GM18858 (cell line): ENCODE data around the gene LANCL2.

ENCODE experiments used
- ATAC-seq: cut with Tn5 transposase; IDR thresholded peaks from one replicate; pipeline ENCODE4 v1.9.1; 2021; ENCODE audit not compliant: unreplicated experiment

Gene LANCL2

DNA sequence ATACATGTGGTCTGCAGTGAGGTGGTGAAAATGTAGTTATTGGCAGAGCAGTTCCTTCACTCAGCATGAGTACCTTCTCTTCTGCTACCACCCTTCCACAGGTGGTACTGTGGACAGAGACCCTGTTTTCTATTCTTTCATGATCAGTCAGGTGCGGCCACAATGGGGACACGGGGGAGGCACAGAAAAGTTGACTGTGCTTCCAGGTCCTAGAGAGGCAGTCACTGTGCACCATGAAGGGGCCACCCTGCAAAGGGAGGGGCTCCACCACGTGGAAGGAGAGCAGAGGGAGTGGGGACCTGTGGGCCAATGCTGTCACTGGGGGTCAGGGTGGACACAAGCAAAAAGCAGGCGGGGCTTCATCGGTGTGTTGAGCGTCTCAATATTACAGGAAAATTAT lies 3.6 kb upstream of the LANCL2 start:
- no peak for ATAC-seq

DNA sequence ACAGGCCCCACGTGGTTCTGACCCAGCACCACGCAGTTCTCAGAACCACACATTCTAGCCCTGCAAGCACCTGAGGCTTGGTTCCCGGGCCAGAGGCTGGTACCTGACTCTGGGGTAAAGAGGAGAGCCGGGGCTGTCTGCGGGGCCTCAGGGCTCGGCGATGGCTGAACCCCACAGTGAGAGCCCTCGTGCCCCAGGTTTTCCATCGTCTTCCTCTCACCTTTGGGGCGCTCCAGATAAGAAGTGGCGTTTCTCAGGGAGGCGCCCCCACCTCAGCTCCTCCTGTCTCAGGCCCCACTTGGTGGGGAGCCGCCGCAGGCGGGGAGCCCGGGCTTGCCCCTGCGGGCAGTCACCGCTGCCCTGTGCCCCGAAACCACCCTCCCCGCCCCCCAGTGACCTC lies 2.2 kb upstream of the LANCL2 start:
- ATAC-seq: no peak

DNA sequence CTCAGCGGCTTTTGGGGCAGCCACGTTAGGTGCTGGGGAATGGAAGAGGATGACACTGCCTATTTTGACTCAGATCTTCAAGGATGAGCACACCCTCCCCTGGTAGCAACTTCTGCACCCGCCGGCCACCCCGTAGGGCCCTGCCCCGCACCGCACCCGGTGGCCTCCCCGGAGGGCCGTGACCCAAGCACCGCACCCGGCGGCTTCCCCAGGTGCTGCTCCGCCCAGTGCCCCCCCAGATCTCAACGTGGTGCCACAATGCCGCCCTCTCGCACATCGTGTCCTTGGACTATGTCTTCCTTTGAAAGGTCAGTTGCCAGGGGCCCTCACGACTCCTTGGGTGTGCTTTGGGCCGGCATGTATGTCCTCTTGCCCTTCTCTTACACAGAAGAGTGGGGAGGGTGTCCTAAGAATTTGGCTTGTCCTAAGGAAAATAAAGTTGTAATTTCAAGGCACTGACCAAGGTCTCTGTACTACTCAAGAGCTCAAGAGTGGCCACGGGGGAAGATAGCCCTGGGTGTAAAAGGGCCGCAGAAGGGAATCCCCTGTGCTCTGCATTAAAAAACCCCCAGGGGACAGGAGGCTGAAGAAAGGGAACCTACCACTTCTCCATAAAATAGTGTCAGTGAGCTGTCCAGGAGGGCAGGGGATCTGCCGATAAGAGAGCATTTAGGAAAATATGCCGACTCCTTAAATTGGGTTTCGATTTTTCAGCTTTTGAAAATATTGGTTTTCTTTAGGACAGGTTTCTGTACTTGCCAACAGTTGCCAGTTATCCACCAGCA lies 1.6 kb upstream of the LANCL2 start:
- no peak for ATAC-seq

DNA sequence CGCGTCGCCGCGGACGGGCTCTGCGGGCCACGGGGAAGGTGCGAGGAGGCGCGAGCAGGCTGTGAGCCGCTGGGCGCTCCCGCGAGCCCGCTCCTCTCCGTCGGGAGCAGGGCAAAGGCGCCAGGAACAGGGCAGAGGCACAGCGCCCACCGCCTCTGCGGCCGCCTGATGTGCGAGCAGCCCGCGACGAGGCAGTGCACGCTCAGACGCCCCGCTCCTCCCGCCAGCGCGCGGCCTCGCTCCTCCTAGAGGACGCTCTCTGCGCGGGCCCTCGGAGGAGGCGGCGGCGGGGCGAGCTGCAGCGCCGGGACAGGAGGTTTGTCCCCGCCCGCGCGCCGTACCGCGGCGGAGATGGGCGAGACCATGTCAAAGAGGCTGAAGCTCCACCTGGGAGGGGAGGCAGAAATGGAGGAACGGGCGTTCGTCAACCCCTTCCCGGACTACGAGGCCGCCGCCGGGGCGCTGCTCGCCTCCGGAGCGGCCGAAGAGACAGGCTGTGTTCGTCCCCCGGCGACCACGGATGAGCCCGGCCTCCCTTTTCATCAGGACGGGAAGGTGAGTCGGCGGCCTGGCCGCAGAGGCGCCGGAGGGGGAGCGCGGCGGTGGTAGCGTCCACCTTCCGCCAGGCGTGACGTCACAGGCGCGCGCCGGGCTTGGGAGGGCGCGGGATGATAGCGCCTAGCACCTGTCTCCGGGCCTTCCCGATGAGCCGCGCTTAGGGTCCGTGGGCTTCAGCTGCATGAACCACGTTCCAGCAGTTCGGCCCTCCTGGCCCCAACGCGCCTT lies 731 bp downstream of the LANCL2 start:
- ATAC-seq: peak; percentile 69

DNA sequence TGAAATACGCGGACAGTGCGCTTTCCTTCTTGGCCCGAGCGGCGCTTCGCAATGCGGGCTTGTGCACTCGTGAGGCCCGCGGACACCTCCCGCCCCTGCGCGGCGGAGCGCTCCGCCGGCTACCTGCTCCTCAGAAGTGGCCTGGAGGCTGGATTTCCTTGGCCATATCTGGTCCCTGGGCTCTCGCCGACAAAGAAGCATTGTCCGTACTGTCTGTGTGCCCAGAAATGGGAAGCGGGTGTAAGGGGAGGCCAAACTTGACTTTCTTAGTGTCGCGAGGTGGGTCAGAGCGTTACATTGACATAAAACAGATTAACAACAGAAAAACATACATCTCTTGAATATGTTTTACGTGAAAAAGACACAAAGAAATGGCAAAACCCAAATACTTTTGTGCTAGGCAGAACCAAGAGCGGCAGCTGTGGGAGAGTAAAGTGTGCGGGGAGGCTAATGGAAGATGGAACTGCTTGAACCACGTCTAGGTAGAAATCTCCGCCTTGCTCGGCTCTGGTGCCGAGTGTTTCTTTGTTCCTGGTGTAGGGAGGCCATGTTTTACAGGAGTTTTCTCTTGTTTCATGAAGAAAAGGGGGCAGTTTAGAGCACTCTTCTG lies 1.4 kb downstream of the LANCL2 start:
- ATAC-seq: peak; percentile 7

DNA sequence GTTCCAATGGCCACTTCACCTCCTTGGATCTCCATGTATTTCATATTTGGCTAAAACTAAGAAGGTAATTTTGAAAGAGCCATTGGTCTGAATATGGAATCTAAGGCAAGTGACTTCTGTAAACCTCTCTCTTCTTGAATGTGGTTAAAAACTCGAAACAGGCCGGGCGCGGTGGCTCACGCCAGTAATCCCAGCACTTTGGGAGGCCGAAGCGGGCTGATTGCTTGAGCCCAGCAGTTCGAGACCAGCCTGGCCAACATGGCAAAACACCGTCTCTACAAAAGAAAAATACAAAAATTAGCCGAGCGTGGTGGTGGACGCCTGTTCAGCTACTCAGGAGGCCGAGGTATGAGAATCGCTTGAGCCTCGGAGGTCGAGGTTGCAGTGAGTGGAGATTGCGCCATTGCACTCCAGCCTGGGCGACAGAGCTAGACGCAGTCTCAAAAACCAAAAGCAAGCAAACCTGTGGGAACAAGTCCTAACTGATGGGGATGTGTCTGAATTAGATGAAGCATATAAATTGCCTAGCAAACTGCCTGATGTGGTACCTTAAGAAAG lies 2.2 kb downstream of the LANCL2 start:
- ATAC-seq: no peak

DNA sequence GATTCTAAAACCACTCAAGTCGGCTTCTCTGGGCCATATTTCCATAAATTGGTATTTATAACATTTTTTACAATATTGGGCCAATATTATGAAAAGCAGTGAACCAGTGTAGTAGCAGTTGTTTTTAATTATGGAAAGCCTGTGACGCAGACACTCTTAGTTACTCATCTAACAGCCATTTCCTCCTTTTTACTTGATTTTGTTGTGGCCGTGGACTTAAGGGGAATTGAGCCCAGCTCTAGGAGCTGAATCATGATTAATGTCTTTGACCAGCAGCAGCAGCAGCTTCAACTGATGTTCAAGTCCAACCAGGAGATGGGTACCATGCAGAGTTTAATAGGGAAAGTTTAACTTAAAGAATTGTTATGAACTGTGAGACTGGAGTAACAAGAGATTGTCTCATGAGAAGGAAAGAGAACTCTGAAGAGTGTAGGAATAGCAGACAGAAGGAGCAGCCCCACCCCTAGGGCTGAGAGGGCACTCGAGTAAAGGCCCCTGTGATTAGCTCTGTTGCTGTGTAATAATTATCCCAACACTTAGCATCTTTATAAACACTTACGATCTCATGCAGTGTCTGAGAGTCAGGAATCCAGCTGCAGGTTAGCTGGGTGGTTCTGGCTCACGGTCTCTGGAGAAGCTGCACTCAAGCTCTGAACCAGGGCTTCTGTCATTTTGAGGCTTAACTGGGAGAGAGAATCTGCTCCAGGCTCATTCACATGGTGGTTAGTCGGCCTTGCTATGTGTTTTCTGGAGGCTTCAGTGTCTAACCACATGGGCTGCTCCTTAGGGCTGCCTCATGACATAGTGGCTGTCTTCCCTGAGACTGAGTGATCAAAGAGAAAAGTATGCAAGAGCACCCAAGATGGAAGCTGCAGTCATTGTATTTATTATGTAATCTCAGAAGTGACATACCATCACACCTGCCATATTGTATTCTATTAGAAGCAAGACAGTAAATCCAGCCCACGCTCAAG lies 4.6 kb downstream of the LANCL2 start:
- no peak for ATAC-seq

DNA sequence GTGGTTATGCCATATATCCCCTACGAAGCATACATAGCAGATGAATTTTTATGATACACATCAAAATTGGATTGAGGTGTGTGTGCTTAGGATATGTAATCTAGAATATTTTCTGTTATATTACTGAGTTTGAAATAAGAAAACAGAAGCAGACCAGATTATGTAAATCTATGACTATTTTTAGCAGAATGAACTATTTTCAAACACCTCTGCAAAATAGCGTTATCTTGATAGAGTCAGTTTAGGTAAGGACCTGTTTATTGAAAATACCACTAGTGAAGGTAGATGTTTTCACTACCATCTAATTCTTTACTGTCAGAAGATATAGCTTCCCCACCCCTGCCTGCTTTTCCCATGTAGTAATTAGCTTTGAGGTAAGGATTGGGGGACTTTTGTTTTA lies 9.1 kb downstream of the LANCL2 start:
- peak; percentile 48 for ATAC-seq

DNA sequence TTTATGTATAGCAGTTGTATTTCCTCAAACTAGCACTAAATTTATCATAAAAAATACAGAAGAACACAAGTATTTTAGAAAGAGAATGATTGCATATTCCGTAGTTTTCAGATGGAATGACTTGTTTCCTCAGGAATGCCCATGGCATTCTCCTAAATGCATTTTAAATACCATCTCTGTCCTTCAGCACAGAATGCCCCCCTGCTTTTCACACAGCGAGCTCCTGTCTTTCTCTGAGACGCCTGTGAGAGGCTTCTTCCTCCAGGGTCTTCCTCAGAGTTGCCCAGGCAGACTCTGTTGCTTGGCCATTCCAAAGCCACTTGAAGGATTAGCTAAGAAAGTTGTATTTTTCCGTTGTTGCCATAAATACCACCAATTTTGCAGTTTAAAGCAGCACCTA lies 10.1 kb downstream of the LANCL2 start:
- ATAC-seq: no peak

DNA sequence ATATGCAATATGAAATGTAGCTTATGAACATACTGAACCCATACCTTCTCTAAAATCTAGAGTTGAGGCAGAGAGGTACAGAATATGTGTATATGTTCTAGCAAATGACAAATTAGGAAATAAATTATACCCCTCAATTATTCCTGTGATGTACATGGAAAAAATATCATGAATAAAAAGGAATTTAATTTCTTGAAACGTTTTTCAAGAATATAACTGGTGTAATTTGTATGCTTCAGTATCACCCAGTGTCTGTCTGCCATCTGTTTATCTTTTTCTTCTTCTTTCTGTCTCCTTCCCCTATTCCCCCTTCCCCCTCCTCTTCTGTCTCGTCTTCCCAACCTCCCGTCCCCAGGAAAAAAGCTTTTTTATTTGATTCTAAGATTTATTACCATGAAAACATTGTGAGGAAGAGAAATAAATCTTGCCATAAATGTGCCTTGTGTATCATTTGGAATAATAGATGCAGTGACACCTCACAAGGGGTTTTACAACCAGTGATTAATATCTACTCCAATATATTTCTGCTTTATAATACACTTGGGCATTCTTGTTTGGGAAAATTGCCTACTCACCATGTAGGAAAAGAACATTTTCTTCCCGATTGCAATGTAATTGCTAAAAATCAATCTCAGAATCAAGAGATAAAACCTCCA lies 12.2 kb downstream of the LANCL2 start:
- no peak for ATAC-seq

DNA sequence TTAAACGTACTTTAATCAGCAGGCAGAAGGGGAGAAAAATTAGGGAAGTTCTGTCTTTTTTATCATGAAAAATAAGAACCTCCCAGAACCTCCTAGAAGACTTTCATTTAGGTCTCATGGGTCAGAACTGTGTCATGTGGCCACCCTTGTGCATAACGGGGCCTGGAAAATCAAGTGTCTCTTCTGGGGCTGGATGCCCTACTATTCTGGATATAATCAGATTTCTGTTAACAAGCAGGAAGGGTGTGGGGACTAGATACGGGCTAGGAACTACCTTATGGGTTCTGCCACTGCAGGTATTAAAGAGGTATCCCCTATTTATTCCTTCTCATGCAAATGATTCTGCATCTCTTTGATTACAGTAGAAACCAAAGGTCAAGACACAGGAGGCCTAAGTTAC lies 14.1 kb downstream of the LANCL2 start:
- no peak for ATAC-seq

DNA sequence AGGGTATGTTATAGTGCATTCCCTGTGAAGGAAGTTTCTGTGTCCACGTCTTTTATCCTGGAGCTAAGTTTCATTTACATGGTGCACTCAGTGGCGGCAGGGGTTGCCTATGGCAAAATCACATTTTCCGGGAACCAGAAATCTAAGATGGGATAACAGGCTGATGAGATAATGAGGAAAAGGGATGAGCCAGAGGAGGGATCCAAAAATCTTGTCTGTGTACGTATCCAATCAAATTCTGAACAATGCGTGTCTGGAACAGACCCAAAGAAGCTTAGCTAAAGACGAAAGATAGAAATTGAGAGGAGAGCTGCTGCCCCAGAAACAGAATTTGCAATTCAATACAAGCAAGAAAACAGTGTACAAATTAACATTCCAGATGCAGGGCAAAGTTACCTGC lies 16.1 kb downstream of the LANCL2 start:
- ATAC-seq: no peak

DNA sequence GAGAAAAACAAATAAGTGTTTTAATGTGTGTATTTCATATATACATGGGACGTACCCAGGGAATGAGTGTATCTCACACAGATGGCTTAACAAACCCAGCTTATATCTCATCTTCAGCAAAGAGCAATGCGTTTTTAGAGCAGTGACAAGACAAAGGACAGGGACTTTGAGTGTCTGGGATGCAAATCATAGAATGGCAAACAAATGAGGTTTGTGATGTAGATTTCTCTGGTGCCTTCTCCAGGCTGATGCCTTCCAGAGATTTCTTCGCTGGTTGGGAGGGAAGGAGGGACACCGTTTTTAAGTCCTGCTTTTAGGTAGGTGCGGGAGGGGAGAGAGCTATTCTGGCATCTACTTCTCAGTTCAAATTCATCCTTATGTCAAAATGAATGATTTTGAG lies 16.6 kb downstream of the LANCL2 start:
- no peak for ATAC-seq

DNA sequence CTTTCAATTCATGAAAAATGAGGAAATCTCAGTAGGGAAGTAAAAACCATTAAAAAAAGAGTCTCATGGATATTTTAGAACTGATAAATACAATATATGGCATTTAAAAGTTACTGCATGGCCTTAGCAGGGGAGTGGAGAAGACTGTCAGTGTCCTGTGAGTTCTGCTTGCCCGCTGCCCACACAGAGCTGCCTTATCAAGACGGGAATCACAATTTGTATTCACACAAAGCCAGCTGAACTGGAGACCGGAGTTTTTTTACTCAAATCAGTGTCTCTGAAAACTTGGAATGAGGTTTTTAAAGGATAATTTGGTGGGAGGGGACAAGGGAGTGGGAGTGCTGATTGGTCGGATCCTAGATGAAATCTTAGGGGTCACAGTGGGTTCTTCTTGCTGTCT lies 17.1 kb downstream of the LANCL2 start:
- ATAC-seq: no peak

DNA sequence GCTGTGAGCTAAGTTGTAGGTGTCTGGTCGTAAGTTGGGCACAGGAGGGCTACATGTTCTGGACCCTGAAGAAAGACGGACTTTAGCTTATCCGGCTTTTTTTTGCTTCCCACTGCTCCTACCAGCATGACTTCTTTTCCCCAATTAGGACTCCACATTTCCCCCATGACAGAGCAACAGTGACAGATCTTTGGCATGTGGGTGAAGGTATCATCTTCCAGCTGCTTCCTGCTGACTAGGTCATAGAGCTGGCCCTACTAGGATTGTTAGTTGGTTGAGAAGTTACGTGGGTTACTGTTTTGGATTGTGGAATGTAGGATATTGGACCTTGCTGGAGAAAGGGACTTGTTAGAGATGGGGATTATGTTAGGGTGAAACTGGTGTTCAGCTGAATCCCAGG lies 21.4 kb downstream of the LANCL2 start:
- ATAC-seq: no peak

DNA sequence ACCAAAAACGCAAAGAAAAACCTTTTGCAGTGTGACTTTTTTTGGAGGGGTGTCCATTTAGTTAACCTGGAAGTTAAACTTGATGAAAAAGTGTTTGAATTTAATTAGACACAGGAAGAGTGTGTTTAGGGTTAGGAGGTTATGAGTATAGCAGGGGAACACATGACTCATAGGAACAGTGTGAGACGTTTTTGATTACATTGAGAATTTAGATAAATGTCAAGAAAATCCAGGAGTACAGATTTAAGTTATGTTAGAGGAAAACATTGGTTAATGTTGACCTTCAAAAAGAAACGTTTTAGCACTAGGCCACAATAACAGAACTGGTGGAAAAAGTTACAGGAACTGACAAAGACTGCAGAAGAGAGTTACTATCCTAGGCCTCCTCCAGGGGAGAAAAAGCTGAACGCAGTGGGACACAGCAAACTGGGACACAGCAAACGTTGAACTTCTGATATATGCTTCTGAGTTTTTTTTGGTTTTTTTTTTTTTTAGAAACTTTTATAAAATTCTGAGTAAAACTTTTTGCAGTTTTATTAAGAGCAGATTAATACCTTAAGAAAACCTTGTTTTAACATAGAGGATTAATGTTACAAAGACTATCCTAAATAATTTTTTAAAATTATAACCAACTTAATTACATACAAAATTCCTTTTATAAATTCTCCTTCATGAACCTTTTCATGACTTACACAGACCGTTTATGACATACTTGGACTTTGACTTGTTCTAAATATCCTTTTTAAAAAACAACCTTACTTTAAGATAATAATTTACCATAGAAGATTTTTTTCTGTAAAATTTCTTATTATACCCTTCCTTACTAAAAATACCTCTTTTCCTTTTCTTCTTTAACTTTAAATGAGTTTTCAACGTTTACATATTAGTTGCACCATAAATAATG lies 22.2 kb downstream of the LANCL2 start:
- no peak for ATAC-seq

DNA sequence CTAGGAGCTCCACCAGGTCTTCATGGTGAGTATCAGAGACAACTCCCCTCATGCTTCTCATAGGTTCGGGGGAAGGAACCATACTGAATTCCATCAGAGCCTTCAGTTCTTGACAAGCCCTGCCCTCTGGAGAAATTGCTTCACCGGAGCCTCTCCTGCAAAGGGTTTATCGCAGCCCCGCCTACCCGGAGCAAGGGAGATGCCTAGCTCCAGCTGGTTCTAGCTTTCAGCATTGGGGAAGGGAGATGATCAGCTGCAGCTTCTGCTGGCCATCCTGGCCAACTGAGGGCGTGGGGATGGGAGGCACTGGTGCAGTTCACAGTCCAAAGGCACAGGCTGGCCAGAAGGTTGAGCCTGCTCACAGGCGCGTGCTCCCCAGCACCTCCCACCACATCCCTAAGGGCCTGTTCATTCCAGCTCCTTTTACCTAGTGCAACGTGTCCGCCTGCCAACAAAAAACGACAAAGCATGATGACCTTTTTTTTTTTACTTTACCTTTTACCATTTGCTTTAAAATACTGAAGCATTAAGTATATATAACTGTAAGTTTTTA lies 31.2 kb downstream of the LANCL2 start:
- no peak for ATAC-seq

DNA sequence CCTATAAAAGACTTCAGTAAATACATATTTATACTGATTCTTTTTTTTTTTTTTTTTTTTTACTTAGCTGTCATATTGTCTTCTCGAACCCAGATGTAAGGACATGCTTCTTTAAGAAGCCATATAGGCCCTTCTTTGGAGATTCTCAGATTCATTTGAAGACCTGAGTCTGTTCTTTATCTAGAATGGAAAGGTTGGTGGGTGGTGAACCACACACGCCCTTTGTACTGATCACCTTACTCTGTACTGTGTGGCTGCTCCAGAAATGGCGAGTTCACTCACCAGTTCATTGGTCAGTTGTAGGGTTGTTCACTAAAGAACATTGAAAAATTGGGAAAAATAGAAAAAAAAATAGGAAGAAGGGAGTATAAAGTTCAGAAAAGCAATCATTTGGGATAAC lies 32.5 kb downstream of the LANCL2 start:
- no peak for ATAC-seq

DNA sequence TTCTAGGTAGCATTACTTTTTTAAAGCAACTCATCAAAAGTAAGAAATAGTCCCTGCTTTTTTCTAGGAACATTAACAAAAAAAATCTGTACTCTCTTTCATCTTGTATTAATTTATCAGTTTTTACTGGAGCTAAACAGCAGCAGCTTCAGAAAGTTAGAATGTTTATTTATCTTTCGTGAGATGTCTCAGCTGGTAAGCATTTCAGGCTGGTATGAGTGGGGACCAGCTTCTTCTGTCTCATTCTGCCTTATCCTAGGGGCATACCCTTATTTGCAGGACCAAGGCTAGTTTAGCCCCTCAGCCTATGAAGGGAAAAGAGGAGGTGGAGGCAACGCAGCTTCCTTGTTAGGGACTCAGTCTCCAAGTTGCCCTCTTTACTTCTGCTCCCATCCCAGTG lies 35.1 kb downstream of the LANCL2 start:
- no peak for ATAC-seq
